Duodenal mucosa (tissue), 2 donors: Measurements from ENCODE around the gene SLC35D1.
"Not testable (repeated sequence)": the region's sequence is repeated elsewhere in the genome, so short reads cannot be mapped to it uniquely, and the experiment has no call there.

Source experiments
- H3K27ac ChIP-seq: one replicate; pipeline ENCODE4 v1.7.0; 2013; ENCODE audit warnings: low read depth, low read length
- H3K27me3 ChIP-seq, 2 donors: one replicate each; pipeline ENCODE4 v1.7.0; 2013; ENCODE audit warnings: low read length in 2 of 2, control low read depth in 1 of 2; ENCODE audit not compliant: insufficient read depth in 2 of 2, control insufficient read depth in 1 of 2
- H3K36me3 ChIP-seq, 2 donors: one replicate each; pipeline ENCODE4 v1.7.0; 2013; ENCODE audit warnings: low read length in 2 of 2, control low read depth in 1 of 2; ENCODE audit not compliant: insufficient read depth in 2 of 2, control insufficient read depth in 1 of 2
- H3K4me1 ChIP-seq, 2 donors: one replicate each; pipeline ENCODE4 v1.7.0; 2013; ENCODE audit warnings: low read length in 2 of 2, control low read depth in 1 of 2; ENCODE audit not compliant: insufficient read depth in 2 of 2, control insufficient read depth in 1 of 2
- H3K4me3 ChIP-seq, 2 donors: one replicate each; pipeline ENCODE4 v1.7.0; 2013; ENCODE audit warnings: low read length in 2 of 2, low read depth in 1 of 2
- H3K9ac ChIP-seq, 2 donors: one replicate each; pipeline ENCODE4 v1.7.0; 2013; ENCODE audit warnings: low read length in 2 of 2, low read depth in 1 of 2
- H3K9me3 ChIP-seq, 2 donors: one replicate each; pipeline ENCODE4 v1.7.0; 2013; ENCODE audit warnings: low read length in 2 of 2, control low read depth in 1 of 2; ENCODE audit not compliant: control insufficient read depth in 1 of 2

The SLC35D1 gene

DNA sequence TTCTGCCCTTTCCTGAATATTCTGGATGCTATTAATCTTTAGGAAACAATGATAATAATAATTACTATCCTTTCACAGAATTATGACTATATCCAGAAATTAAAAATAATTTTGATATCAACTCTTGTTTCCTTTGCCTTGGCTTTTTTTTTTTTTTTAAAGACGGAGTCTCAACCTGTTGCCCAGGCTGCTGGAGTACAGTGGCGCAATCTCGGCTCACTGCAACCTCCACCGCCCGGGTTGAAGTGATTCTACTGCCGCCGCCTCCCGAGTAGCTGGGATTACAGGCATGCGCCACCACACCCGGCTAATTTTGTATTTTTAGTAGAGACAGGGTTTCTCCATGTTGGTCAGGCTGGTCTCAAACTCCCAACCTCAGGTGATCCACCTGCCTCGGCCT lies 74.3 kb downstream of the SLC35D1 start:
- H3K27ac ChIP-seq, H3K4me3 ChIP-seq, H3K9ac ChIP-seq, H3K9me3 ChIP-seq, H3K27me3 ChIP-seq: not testable (repeated sequence)
- peaks cover 5 to 33% of the 10 kb centered on the region in 2 donors for H3K4me1 ChIP-seq
- H3K36me3 ChIP-seq: peaks cover 14 to 52% of the 10 kb centered on the region in 2 donors

DNA sequence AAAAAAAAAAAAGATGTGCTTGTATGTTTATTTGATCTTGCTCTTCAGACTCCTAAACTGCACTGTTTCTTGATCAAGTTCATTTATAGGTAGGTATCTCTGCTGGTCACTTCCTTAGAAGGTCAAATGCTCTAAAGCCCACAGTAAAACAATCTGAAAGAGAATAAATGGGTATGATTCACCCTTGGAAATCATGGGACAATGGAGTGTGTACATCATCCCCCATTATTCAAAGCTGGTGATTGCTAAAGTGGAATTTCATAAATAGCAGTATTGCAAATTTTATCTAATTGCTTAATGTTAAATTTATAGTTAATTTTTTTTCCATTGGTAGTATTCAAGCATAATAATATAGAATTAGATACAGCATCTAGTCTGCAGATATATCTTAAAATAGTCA lies 75.7 kb downstream of the SLC35D1 start:
- H3K27ac ChIP-seq: no peak overlapping the region
- H3K4me3 ChIP-seq: no peak overlapping the region
- H3K9me3 ChIP-seq: no peaks in the 10 kb centered on the region
- peaks cover 5 to 25% of the 10 kb centered on the region in 2 donors for H3K4me1 ChIP-seq
- H3K36me3 ChIP-seq: peaks cover 14 to 48% of the 10 kb centered on the region in 2 donors
- H3K9ac ChIP-seq: no peak overlapping the region
- H3K27me3 ChIP-seq: no peaks in the 10 kb centered on the region

DNA sequence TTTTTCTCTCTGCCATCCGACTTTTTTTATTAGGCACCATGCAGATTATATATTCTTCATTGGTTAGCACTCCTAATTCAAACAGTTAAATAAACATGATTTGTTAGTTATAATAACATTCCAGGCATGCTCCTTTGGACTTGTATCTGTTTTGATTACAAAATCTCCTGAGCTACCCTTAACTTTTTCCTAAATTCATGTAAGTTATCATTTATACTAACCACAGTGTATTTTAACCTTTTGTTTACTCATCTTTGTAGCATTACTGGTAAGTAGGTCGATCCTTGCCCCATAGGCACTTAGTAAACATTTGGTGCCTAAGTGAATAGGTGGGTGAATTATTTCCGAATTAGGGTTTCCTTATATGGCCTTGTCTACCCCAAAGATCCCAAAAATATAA lies 85.4 kb downstream of the SLC35D1 start:
- H3K4me1 ChIP-seq: no peaks in the 10 kb centered on the region
- H3K27me3 ChIP-seq: no peaks in the 10 kb centered on the region
- no peak overlapping the region for H3K27ac ChIP-seq
- H3K9me3 ChIP-seq: no peaks in the 10 kb centered on the region
- H3K9ac ChIP-seq: no peak overlapping the region
- peaks cover 32 to 54% of the 10 kb centered on the region in 2 donors for H3K36me3 ChIP-seq
- no peak overlapping the region for H3K4me3 ChIP-seq

DNA sequence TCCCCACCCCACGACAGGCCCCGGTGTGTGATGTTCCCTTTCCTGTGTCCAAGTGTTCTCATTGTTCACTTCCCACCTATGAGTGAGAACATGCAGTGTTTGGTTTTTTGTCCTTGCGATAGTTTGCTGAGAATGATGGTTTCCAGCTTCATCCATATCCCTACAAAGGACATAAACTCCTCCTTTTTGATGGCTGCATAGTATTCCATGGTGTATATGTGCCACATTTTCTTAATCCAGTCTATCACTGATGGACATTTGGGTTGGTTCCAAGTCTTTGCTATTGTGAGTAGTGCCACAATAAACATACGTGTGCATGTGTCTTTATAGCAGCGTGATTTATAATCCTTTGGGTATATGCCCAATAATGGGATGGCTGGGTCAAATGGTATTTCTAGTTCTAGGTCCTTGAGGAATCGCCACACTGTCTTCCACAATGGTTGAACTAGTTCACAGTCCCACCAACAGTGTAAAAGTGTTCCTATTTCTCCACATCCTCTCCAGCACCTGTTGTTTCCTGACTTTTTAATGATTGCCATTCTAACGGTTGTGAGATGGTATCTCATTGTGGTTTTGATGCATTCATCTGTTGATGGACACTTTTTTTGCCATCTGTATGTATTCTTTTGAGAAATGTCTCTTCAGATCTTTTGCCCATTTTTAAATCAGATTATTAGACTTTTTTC lies 87.6 kb downstream of the SLC35D1 start:
- H3K9me3 ChIP-seq, H3K27ac ChIP-seq, H3K27me3 ChIP-seq, H3K9ac ChIP-seq, H3K4me3 ChIP-seq, H3K4me1 ChIP-seq: not testable (repeated sequence)
- peaks cover 26 to 65% of the 10 kb centered on the region in 2 donors for H3K36me3 ChIP-seq

DNA sequence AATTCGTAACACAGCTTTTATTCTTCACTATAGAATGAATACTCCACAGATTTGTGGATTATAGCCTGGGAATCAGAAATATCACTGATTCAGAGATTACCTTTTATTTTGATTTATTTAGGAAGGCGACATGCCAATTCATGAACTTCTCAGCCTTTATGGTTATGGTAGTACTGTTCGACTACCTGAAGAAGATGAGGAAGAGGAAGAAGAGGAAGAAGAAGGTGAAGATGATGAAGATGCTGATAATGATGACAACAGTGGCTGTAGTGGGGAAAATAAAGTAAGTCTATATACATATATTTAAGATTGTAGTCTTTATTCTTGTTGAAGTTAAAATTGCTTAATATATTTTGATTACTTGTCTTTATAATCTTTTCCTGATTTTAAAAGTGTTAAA lies 96.0 kb downstream of the SLC35D1 start:
- Histone ChIP-seq H3K4me1 (no peaks in the 10 kb centered on the region), H3K36me3 (peaks cover 13 to 62% of the 10 kb centered on the region in 2 donors), H3K9me3 (no peaks in the 10 kb centered on the region), H3K9ac (no peak overlapping the region), H3K4me3 (no peak overlapping the region), H3K27ac (no peak overlapping the region), H3K27me3 (no peaks in the 10 kb centered on the region)

DNA sequence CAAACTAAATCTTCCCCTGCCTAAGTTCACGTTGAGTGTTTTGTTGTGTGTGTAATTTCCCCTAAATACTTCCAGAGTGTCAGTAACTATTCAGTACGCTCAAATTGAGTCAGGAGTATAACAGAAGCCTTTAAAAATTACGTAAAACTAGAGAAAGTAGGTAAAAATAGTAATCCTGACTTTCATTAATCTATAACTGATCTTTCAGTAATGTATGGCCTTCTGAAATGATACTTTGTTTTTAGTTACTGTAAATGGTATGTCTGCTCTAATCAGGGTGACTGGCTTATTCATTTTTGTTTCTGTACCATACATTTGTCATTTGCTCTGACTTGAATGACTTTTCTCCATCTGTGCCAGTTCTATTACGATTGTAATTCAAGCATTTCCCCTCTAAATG lies 99.7 kb downstream of the SLC35D1 start:
- no peak overlapping the region for H3K9ac ChIP-seq
- no peaks in the 10 kb centered on the region for H3K9me3 ChIP-seq
- H3K36me3 ChIP-seq: peaks cover 10 to 55% of the 10 kb centered on the region in 2 donors
- H3K4me1 ChIP-seq: no peaks in the 10 kb centered on the region
- H3K27me3 ChIP-seq: no peaks in the 10 kb centered on the region
- H3K4me3 ChIP-seq: no peak overlapping the region
- no peak overlapping the region for H3K27ac ChIP-seq

DNA sequence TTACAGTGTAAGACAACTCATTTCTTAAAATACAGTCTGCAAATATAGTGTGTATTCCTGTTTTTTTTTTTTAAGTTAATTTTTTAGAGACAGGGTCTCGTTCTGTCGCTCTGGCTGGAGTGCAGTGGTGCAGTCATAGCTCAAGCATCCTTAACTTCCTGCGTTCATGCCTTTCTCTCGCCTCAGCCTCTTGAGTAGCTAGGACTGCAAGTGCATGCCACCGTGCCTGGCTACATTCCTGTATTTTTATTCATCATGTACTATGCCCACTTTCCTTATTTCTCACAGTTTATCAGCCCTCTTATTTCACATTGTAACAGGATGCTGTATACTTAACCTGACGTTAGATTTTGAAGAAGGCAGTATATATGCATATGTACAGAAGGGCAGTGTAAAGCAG lies 102.4 kb downstream of the SLC35D1 start:
- Histone ChIP-seq H3K27ac (no peak overlapping the region), H3K9ac (no peak overlapping the region), H3K36me3 (peaks cover 20 to 69% of the 10 kb centered on the region in 2 donors), H3K4me1 (no peaks in the 10 kb centered on the region), H3K9me3 (no peaks in the 10 kb centered on the region), H3K4me3 (no peak overlapping the region), H3K27me3 (no peaks in the 10 kb centered on the region)
